Left renal pelvis (tissue), 4 donors: ENCODE results near the gene HES5. TPM values are rescaled to one million over a fixed set of nuclear protein-coding genes. Genes with fewer than 3 reads are reported as not detected.
"Not testable (repeated sequence)": the region's sequence is repeated elsewhere in the genome, so short reads cannot be mapped to it uniquely, and the experiment has no call there.

ENCODE experiments used
- DNase-seq, 4 donors: peaks; one replicate each; pipeline ENCODE4 v3.0.0-alpha.2; 2013; ENCODE audit warnings: low read depth in 4 of 4, low spot score in 3 of 4
- polyA plus RNA-seq, 4 donors: library from polyadenylated mRNA; unstranded; fragments of 120-200 nt; gene quantifications; one replicate each; pipeline ENCODE4 v1.2.1, GENCODE V29; 2013; ENCODE audit not compliant: insufficient read length in 4 of 4

Gene HES5
- polyA plus RNA-seq, 4 donors: 0.14 to 0.41 (median 0.30) TPM

GRCh38 chr1:2561446-2561845 is 31.4 kb upstream of the HES5 start:
- DNase-seq: no peak

DNA sequence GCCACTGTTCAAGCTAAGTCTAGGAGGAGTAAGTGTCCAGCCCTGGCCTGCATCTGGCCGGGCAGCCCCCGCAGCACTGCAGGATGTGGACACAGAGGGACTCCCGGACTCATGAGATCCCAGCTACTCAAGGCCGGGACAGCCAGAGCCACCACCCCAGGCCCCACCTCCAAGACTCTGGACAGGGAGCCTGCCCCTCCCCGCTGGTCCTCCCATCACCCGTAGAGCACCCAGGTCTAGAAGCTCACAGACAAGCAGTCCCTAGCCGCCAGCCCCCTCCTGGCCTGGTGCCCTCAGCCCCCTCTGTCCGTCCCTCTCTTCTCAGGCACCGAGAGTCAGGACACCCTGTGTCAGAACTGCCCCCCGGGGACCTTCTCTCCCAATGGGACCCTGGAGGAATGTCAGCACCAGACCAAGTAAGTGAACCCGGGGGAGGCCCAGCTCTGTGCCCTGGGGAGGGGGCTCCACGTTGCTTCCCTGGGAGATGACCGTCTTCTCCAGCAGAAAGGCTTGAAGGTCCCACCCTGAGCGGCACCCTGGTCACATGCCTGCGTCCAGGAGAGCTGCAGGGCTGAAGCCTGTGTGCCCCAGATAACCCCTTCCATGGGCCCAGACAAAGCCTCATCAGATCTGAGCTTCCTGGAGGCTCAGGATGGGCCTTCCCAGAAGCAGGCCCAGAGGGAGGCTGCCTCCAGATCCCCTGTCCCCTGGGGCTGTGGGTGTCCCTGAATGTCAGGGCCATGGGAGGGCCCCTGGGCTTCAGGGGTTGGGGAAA is 30.4 kb upstream of the HES5 start:
- DNase-seq: no peak

DNA sequence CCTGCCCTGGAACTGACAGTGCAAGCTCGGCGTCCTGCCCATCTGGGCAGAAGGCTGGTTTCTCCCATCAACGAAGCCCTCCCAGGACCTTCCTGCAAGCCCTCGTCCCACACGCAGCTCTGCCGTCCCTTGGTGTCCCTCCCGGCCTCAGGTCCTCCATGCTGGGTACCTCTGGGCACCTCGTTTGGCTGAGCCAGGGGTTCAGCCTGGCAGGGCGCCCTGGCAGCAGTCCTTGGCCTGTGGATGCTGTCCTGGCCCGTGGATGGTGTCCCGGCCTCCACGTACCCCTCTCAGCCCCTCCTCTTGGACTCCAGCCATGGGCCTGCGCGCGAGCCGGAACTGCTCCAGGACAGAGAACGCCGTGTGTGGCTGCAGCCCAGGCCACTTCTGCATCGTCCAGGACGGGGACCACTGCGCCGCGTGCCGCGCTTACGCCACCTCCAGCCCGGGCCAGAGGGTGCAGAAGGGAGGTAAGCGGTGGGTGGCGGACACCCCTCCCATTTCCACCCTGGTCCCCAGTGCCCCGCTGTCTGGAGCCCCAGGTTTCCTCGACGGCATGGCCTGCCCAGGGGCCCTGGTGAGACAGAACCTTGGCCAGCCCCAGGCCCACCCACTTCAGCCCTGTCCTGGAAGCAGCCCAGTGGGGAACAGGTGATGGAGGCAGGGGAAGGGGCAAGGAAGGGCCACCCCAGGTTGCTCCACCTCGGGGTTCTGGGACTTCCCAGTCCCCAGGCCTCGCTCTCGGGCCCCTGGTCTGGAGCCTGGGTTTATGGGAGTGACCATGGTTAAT is 29.6 kb upstream of the HES5 start:
- no peak for DNase-seq

GRCh38 chr1:2558861-2559260 is 28.8 kb upstream of the HES5 start:
- no peak for DNase-seq

GRCh38 chr1:2558420-2558819 is 28.4 kb upstream of the HES5 start:
- DNase-seq: no peak

DNA sequence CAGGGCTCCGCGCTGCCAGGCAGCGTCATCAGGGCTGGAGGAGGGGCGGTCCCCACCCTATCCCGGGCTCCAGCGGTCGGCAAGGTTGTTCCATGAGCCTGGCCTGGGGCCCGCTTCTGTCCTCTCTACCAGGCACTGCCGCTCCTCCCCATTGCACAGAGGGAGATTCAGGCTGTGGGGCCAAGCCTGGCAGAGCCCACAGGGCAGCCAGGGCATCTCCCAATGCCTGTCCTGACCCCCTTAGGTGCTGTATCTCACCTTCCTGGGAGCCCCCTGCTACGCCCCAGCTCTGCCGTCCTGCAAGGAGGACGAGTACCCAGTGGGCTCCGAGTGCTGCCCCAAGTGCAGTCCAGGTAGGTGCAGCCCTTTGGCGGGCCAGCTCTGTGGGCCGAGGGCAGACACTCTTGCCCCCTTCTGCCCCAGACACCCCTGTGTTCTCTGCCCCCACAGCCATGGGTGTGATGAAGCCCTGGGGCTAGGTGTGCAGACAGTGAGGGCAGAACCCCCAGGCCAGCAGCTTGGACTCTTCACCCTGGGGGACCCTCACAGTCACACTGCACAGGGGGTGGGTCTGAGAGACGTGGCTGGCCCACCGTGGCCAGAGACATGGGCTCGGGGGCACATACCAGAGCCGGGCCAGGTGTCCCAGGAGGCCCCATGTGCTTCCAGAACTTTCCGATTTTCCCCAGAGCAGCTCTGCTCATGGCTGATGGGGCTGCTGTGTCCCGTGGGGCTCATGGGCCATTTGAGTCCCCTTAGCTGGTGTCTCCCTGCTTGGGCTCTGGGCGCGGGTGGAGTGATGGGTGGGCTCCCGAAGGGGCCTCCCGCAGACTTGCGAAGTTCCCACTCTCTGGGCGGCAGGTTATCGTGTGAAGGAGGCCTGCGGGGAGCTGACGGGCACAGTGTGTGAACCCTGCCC is 27.7 kb upstream of the HES5 start:
- DNase-seq: no peak

DNA sequence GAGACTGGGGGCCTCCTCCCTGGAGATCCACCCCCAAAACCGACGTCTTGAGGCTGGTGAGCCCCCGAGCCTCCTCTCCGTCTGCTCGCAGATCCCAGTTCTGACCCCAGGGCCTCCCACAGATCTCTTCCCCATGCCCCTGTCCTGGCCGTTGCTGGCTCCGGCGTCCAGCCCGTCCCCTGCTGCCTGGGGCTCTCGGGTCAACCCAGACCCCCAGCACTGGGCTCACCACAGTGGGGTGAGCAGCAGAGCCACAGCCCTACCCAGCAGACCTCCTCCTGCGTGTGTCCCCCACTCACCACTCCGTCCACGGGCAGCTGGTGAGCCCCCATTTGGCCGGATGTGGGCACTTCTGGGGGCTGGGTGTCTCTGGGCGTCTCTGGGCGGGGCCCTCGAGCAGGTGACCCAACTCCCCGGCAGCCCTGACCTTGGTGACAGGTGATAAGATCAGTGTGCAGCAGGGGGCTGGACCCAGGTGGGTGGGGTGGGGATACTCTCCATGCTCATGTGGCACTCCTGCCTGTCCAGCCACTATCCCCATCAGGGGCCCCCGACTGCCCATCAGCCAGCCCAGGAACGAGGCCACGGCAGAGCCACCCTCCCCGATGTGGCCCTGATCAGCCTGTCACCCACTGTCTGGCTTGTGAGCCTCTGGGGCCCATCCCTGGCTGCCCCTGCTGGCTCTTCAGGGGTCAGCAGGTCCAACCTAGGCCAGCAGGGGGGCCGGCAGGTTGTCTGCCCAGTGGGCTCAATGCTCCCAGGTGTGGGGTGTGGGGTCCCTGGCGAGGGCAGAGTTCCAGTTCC is 26.8 kb upstream of the HES5 start:
- DNase-seq: no peak

DNA sequence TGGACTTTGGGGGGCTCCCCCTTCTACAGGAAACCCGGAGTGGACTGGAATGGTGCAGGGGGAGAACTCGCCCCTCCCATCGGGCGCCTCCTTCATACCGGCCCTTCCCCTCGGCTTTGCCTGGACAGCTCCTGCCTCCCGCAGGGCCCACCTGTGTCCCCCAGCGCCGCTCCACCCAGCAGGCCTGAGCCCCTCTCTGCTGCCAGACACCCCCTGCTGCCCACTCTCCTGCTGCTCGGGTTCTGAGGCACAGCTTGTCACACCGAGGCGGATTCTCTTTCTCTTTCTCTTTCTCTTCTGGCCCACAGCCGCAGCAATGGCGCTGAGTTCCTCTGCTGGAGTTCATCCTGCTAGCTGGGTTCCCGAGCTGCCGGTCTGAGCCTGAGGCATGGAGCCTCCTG is 26.2 kb upstream of the HES5 start, which contains the start of gene TNFRSF14:
TNFRSF14 (plus strand) TSS at position 95 of the 401 bp plus-strand sequence; CDS start at position 389, 294 bp downstream.
- no peak for DNase-seq

DNA sequence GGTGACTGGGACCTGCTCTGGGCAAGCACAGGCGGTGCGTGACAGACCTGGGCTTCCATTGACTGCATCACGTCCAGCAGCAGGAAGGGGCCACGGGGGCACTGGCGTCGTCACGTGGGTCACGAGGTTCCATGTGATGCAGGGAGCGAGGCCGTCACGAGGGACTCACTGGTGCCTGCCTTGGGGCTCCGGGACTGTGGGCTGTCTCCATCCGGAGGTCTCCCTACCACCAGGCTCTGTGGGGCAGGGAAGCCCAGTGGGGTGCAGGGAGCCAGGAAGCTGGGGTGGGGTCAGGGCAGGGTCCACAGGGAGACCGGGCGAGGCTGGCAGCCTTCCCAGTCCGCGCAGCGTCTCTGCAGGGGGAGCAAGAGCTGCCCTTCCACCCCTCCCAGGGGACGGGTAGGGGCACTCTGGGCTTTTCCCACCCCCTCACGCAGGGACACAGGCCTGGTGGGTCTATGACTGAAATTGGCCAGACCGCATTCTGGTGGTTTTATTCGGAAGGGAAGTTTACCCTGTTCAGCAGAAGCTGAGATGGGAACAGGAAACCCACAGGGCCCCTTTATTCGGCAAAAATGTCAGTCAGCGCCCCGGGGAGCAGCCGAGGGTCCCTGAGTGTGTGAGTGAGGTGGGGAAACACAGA is 25.7 kb upstream of the HES5 start:
- DNase-seq: no peak

- DNase-seq: no peak
These were observed 24.7 kb upstream of the HES5 start for GRCh38 chr1:2554621-2555387.

- DNase-seq: no peak
These were observed 24.0 kb upstream of the HES5 start for GRCh38 chr1:2553871-2554620.

DNA sequence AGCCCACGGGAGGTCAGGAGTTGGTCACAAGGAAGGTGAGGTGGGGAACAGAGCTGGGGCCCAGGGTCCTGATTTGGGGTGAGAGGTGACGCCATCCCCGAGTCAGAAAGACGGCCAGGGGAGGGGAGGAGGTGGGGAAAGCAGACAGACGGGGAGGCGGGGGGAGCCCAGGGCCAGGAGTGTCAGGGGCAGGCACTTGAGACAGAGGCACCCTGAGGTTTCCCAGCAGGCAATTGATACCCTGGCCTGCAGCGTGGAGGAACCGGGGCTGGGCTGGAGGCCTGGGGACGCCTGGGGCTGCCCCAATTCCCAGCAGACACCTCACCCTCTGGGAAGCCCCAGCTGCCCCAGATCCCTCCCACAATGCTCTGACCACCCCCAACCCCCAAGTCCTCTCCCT is 23.0 kb upstream of the HES5 start:
- not testable (repeated sequence) for DNase-seq

DNA sequence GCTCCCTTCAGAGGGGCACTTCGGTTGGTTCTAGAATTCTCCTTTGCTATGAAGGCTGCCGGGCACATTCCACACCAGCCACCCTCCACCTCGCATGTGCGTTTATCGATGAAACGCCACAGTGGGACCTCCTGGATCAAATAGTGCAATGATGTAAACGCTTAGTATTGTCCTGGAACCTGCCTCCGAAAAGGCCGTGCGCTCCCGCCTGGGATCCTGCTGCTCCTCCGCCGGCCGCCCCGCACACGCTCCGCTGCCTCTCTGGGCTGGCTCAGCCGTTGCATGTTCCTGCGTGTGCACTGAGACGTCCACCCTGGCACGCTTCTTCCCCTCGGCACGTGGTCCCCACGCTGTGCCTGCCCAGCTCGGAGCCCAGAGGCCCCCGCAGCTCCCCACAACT is 22.1 kb upstream of the HES5 start:
- no peak for DNase-seq

DNA sequence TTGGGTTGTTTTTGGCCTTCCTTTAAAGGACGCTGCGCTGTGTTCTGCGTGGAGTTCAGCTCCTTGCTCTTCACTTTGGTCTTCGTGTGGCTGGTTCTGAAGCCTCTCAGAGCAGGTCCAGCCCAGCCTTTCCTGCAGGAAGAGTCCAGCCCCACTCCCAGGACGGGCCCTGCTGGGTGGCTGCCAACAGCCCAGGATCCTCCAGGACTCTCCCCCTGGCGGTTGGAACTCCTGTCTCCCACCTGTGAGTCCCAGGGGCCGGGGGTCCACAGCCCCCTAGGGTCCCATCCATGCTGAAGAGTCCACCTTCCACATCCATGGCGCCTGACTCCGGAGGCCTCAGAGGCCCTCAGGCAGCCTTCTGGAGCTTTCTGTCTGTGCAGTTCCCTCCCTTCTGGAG is 21.5 kb upstream of the HES5 start:
- not testable (repeated sequence) for DNase-seq

GRCh38 chr1:2550309-2550861 is 20.3 kb upstream of the HES5 start:
- DNase-seq: not testable (repeated sequence)

DNA sequence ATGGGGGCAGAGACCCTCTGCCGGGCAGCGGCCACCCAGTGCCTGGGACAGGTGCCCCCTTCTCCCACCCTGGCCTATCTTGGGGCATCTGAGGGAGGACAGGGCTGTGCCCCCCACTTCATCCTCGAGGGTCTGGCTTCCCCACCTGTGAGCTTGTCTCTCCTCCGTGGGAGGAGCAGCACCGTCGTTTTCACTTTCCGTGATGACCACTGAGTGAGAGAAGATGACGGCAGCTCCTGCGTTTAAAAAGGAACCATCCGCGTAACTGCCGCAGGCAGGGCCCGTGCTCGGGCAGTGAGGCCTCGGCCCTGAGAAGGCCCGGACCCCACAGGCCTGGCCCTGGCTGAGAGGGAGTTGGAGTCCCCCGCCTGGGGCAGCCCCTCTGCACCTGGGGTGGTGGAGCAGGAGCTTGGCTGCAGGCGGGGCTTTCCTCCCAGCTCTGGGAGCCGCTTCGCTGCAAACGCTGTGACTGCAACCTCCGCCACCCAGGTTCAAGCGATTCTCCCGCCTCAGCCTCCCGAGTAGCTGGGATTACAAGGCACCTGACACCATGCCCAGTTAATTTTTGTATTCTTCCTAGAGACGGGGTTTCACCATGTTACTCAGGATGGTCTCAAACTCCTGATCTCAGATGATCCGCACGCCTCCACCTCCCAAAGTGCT is 19.4 kb upstream of the HES5 start:
- DNase-seq: not testable (repeated sequence)

DNA sequence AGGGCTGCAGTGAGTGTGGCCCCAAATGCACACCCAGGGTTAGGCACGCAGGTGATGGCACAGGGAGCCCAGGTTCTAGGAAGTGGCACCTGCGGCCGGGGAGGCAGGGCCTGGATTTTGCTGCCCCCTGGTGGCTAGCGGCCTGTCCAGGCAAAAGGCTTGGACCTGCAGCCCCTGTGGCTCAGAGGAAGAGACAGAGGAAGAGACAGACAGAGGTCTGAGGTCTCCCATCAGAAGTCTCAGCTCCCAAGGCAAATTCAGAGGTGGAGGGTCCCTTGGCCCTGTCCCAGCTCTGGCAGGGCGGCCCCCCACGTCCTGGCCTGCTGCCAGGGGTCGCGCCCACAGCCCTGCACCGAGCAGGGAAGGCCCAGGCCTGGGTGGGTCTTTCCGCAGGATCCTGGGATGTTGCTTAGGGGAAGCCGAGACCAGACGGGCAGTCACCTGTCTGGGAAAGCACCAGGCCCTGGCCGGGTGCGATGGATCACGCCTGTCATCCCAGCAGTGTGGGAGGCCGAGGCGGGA is 18.1 kb upstream of the HES5 start:
- DNase-seq: no peak
